HG02870 (cell line): Measurements from ENCODE around the gene GAPT.

Source experiments
- ATAC-seq: cut with Tn5 transposase; IDR thresholded peaks from one replicate; pipeline ENCODE4 v1.9.1; 2021; ENCODE audit warnings: mild to moderate bottlenecking, moderate library complexity; ENCODE audit not compliant: unreplicated experiment

Gene GAPT

DNA sequence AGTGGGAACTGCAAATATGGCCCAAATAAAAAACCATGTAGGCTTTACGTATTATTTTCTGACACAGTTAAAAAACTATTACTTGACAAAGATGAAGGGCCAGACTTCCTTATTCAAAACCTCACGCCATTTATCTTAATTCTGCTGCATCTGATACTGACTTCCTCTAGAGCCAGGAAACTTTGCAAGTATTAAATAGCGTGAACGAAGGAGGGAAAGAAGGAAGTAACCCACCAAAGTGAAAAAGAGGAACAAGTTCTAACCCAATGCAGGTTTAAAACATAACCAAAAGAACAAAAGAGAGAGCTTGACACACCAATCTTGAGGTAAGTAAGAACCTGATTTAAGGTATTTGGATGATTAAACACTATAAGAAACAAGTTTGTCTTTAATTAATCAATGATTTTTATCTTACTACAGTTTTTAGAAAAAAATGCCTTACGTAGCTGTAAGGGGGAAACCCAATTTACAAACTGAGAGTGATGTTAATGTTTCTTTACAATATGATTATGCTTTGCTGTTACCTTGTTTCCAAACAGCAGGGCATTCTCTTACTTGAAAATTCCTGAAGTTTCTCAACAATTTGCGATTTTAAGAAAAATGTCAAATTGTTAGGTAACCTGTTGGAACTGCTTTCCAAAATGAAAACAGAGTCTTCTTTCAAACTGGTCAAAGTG lies at the start of gene GAPT:
Gene GAPT, plus strand, starts transcription at position 220 of the 677 bp plus-strand sequence. CDS start 3,102 bp downstream, outside the sequence.
- ATAC-seq = peak; percentile 86

DNA sequence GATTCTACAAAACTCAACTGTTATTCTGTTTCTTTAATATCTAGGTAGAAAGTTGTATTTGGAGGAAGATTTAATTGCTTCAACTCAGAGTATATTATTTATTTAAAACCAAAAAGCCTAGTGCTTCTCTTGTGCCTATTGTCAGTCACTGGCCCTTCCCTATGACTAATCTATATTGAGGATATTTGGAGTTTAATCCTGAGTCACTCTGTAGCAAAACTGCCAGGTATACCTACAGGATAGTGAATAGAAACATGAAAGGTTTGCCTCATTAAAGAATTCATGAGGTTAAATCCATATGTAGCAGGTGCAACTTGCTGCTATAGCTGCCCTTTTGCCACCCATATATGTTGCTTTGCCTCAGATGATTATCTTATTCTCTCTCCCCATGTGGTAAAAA lies 46.4 kb upstream of the GAPT start:
- ATAC-seq = no peak

DNA sequence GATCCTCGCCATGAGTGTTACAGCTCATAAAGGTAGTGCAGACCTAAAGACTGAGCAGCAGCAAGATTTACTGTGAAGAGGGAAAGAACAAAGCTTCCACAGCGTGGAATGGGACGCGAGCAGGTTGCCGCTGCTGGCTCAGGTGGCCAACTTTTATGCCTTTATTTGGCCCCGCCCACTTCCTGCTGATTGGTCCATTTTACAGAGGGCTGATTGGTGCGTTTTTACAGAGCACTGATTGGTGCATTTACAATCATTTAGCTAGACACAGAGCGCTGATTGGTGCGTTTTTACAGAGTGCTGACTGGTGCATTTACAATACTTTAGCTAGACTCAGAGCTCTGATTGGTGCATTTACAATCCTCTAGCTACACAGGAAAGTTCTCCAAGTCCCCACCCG lies 45.2 kb upstream of the GAPT start:
- no peak for ATAC-seq

DNA sequence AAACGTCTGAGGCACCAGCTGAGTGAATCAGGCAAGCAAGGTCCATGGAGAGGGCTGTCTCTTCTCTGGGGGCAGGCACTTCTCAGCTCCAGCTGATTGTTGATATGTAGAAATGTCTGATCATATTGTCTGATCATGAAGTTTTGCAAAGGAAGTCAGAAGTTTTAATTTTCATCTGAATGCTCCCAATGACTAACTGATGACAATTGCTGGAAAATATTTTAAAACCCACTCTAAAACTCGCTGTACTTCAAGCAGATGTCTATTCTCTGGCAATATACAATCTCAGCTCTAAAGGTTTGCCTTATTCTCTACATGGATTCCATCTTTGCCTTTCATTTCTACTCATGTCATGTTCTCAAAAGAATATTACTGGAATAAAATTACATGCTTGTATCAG lies 44.0 kb upstream of the GAPT start:
- no peak for ATAC-seq

DNA sequence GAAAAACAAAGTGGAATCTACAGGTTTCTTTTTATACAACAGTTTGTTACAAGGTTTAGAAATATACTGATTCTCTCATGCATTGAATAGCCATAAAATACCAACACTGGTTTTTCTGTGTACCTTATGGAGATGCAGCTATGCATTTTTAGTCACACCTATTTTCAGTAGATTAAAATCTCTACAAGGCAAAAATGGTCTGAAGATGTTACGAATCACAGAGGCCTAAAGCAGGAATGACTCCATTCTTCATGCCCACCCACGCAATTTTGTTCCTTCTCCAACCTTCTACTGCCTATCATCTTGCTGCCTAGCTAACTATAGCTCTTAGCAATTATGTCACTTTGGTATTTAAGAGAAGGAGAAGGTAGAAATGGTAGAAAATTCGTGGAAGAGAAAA lies 41.2 kb upstream of the GAPT start:
- no peak for ATAC-seq

DNA sequence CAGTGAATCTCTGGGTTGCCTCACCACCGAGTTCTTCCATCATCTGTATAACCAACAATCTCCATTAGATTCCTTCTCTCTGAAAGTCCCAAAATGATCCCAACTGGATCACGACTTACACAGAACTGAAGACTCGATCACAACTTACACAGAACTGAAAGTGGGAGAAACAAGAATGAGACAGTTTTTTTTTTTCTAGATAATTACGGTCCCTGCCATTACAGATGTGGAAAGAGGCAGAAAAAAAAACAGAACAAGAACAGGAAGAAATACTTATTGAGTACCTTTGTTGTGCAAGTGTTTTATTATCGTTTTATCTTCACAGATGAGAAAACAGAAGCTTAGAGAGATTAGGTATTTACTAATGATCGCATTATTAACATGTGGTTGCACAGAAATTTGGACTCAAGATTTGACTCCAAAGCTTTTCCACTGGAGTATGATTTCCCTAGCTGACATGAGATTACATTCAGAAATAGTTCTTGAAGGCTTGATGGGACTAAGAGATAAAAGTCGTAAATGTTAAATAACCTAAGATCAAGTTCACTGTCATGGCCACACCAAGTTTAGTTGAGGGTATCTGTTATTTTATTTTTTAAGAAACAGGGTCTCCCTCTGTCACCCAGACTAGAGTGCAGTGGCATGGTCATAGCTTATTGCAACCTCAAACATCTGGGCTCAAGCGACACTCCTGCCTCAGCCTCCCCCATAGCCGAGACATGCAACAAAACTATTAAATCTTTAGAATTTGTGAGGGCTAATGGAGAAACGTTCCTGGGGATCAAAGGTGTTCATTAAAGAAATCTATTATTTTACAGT lies 40.2 kb upstream of the GAPT start:
- ATAC-seq = no peak

DNA sequence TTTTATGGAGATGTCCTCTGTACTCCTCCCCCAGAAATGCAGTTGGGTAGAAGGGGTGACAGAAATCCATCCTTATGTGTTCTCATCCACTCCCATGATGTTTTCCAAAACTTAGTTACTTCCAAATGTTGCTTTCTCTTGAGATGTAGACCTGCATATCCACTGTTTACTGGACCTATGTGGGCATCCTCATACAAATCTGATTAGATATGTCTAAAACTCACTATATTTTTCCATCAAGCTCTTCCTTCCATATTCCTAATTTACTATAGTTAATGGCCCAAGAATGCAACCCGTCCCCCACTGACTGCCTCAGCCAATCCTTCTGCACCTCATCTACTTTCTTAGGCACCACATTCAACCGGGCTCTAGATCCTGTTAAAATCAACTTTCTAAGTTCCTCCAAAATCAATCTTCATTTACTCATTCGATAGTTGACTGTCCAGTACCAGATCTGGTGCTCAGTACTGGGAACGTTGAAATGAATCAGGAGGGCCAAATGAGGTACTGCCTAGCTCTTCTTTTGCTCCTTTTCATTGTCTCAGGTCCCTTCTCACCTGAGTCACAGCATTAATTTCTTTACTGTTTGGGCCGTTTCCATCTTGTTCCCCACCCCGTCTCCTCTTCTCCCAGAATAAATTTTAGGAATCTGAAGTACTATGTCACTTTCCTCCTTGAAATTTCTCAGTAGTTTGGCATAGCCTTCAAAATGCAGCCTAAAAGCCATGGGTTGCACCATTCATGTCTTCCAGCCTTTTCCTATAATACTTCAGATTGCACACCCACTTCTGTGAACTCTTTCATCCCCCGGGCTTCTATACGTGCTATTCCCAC lies 39.3 kb upstream of the GAPT start:
- ATAC-seq = no peak

DNA sequence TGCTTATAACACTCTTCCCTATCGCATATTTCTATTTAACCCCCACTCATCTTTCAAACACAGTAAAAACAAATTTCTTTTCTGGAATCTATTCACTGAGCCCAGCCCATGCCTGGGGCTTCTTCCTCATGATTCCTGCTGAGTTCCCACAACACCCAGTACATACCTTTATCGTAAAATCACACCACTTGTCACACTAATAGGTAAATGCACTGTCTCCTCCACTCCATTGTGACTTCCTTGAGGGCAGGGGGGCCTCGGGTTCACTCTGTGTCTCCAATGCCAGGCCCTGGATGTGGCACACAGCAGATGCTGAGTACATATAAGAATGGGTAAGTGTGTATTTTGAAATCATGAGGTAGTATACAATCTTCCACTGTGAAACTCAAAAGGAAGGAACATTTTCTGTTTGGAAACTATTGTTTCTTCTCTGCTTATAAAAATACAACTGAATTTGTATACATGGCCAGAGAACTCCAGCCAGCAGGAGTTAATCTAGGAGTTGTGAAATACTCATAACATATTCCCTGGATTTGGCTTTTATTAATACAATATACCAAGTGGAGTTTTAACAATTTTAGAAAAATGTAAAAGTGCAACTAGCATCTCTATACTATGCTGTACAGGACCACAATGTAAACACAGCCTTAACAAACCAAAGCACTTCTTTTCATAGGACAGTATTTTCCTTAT lies 38.5 kb upstream of the GAPT start:
- ATAC-seq = no peak

DNA sequence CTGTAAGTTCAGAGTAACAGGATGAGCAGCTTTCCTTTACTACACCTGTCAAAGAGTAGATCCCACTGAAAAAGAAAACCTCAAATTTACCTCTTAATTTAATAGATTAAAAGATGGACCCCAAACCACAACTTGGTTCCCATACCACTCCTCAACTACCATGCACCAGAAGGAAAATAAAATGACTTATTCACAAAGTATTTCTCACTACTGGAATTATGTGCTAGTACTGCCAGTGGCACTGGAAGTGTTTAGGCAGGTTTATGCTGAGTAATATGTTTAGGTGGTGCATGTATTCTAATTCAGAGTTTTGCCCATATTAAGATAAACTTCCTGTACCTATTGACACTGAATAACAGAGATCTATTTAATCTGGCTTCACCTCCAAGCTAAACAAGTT lies 37.9 kb upstream of the GAPT start:
- no peak for ATAC-seq

DNA sequence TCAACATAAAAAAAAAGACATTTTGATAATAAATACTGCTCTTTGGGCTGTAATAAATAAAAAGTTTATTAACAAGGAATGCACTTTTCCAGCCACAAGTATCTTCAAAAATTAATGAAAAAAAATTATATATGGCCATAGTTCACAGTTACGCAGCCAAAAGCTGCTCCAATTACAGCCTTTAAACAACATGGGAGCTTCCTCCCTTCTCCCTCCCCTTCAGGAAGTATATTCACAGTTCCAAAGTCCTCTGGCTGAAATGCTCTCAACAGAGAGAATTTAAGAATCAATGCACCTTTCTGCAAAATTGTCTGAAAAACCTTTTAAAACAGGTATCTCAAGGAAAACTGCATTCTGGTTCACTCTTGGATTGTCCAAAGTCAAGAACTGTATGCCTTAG lies 37.2 kb upstream of the GAPT start:
- no peak for ATAC-seq

DNA sequence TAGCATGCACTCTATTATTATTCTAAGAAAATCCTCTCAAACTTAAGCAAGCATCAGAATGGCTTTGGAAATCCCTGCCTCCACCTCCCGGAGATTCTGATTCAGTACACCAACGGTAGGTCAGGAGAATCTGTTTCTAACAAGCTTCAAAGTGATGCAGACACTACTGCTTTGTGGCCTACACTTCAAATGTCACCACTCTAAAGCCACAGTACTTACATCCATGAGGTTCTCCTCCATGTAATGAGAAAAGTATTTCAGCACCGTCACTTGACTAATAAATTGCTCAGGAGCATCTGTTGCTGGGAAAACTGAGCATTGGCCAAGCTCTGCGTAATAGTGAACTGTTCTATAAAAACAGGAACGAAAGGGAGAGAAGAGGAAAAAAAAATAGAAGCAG lies 36.2 kb upstream of the GAPT start:
- ATAC-seq = no peak

DNA sequence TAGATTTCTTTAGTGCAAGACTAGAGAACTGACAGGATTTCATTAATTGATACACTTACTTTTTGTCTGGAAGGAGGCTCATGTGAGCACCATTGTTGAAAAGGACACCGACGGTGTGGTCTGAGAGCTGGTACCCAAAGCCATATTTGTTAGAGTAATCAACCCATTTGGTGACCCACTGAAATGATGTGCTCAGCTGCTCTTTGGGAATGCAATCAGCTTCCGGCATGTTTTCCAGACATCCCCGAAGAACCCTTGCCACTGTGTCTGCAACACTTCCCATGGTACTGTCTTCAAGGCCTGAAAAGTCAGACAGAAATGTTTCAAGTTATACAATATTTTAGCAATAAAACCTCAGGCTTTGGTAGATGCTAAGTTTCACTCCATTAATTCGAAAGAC lies 35.8 kb upstream of the GAPT start:
- no peak for ATAC-seq

DNA sequence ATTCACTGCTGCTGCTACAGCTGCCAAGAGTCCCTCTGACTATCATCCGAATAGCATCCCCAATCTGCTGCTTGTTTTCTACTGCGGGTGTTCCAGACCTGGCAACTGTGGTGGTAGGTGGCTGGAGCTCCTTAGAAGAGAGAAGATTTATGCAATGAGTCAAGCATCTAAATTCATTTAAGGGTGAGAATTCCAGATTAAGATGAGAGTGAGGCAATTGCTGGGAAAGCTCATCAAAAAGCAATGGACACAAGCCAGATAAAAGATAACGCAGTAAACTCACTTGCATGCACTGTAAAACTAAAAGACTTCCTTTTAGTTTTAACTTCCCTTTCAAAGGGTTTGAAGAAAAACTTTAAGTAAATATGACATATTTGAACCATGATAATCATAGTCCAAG lies 35.2 kb upstream of the GAPT start:
- ATAC-seq = no peak

DNA sequence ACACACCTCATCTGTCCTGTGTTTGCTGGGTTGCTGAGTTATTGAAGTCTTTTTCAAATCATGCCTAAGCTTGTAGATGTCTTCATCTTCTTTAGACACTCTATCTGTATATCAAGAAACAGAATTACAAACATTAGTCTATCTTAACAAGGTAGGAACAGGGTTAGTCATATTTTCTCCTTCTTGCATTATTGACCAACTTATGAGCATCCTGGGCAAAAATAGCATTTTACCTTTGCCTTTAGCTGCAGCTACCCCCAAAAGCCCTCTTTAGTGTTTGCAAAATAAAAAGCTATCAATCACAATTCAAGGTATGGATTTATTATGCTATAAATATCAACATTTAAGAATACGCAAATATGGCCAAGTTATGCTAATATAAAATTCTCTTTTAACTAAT lies 34.7 kb upstream of the GAPT start:
- no peak for ATAC-seq

DNA sequence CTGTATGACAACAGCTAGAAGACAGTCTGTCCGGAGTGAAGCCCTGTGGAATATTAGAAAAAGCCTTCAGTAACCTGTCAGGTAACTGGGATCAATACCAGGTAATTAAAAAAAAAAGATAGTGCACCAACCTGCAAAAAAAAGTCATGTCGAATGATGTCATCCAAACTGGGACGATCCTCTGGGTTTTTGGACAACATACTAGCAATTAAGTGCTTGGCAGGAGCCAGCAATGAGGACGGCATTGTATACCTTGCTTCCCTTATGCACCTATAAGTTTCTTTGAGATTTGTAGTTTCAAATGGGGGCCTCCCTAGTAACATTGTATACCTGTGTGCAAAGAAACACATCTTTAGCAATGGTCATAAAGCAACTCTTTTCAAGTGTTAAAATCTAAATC lies 34.2 kb upstream of the GAPT start:
- no peak for ATAC-seq

DNA sequence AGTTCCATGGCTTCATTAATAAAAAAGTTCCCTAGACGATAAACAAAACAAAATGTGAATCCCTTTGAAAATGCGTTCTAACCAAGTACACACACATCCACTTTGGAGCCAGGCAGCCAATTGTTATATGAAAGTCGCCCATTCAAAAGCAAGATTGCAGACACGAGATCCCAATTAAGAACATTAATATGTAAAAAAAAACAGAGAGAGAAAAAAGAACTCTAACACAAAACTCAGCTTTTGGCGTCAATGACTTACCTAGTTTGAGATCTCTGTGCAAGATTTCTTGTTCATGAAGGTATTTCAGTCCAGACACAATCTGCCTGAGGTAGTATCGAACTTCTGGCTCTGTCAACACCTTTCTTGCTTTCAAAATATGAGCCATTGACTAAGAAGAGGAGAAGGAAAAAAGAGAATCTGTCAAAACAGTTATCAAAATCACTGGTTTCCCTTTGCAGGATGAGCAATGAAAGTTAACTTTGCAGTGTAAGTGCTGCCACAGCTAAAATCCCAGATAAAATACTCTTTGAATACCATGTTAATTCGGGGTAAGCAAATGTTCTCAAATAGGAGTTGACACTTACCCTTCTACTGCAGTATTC lies 33.0 kb upstream of the GAPT start:
- no peak for ATAC-seq

DNA sequence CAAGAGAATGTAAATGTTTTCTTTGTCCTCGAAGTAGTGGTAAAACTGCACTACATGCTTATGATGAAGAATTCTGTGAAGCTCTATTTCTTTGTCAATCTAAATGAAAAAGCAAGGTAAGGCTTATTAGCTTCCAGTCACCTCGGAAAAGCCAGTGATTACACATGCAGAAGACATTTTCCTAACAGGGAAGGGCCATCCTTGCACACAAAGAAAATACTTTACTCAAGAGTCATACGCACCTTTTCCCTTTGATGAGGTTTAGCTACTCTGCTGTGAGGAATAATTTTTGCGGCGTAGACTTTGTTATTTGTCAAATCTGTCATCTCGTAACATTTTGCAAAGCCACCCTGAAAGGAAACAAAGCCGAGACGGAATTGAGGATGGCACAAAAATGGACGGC lies 32.5 kb upstream of the GAPT start:
- no peak for ATAC-seq

DNA sequence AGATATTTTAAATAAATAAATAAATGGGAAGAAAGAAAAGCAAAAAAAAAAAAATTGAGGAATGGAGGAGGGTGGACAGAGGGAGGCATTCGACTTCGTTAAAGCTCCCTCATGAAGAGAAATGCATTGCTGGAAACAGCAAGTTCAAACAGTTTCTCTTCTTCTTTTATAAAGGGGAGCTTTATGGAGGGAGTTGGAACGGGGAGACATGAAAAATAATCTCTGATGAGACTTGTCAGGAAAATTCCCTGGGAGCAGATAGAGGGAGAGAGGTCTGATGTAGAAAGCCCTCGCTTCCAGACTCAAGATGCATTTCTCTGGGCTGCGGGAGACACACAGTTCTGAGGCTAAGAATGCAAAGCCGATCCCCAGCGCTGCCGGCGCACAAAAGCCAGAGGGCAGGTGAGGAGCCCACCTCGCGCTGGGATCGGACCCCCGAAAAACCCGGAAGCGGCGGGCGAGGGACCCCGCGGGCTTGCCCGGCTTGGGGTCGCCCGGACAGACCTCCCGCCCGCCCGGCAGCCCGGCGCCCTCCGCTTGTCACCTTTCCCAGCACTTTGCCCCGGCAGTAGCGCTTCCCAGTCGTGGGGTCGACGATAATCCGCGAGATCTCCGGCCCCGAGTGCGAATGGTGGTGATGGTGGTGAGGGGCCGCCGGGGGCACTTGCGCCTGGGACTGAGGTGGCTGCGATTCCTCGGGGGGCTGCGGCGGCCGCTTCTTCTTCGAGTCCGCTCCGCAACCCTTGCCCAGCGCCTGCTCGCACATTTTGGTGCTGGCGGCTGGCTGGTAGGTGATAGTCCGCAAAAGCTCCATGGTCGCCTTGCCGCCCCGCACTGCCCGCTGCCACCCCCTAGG lies 31.9 kb upstream of the GAPT start:
- ATAC-seq = no peak

DNA sequence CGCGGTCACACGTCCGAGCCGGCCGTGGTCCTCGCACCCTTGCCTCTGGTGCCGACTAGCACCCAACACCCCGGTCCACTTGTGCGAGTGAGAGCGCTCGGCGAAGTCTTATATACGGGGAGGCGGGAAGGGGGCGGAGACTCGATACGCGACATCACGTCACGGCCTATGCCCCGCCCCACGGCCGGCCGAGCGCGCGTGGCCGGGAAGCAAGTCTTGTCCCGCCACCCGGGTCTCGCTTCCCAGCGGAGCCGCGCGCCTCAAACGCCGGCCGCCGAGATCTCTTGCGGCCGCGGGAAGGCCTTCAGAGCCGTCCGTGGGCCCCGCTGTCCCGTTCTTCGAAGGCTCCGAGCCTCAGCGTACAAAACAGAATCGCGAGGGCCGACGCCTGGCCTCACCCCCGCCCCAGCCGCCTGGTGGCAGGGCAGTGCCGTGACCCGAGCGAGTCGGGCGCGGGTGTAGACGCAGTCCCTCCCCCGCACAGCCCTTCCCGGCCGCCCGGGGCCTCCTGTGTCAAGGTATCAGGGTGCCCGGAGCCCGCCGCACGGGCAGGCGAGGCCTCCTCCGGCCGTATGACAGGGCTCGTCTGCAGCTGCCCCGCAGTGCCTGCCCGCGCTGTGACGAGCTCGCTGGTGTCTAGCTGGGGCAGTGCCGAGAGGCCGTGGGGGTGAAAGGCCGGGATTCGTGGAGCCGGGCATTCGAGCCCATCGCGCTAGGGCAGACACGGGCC lies 31.1 kb upstream of the GAPT start, which contains the start of gene PLK2:
Gene PLK2, minus strand, starts transcription at position 85 of the 730 bp plus-strand sequence. CDS start 127 bp downstream, outside the sequence.
- ATAC-seq = peak; percentile 61
